Measurements from ENCODE around the gene POLG.

DNA sequence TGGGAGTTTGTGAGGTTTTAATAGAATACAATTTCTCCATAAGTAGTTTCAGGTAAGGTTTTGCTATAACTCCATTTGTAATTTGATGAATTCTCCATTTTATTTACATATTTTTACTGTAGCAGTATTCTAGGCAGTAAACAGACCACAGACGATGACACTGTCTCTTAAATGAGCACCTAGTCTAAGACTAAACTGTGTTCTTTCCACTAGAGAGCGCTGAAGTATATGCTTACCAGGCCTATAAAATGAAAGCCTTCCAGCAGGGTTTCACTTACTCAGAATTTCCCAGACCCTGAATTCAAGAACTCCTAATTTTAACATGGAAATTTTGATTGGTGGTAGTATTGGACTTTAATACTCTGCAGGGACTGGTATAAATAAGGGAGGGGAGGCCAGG is 41.6 kb downstream of the POLG start:
- no peak for TF ChIP-seq GATA2 (IDR thresholded peaks at IDR 0.05; ENCODE audit: low read depth, low read length)
- TF ChIP-seq GATA3 (IDR thresholded peaks at IDR 0.05; ENCODE audit: low read depth, low read length), result no peak
